Cardiac septum (tissue), 1 donor: Measurements from ENCODE around the gene PRSS36. TPM values are rescaled to one million over a fixed set of nuclear protein-coding genes. Genes with fewer than 3 reads are reported as not detected.
"Not testable (repeated sequence)": the region's sequence is repeated elsewhere in the genome, so short reads cannot be mapped to it uniquely, and the experiment has no call there.

ENCODE experiments used
- DNase-seq: peaks from one replicate; pipeline ENCODE4 v3.0.0-alpha.2; 2020; ENCODE audit warnings: low spot score
- intact Hi-C: fragments of 100-400 bp; cut with DNase I; formaldehyde crosslinking; loops from one replicate; pipeline ENCODE4 v1.14.0; 2022
- total RNA-seq: library from RNA; stranded (reverse); fragmentation: NEBNext Ultra II Directional; extraction: Animal tissue kit (Norgen Biotek cat#: 25700); gene quantifications from one replicate; pipeline ENCODE4 v1.2.1, GENCODE V29; 2021
- donor health status: DM: no; HTN: no; CAD: no.

Gene PRSS36
- total RNA-seq, 1 donor from 2014 or later: 1.1 TPM

DNA sequence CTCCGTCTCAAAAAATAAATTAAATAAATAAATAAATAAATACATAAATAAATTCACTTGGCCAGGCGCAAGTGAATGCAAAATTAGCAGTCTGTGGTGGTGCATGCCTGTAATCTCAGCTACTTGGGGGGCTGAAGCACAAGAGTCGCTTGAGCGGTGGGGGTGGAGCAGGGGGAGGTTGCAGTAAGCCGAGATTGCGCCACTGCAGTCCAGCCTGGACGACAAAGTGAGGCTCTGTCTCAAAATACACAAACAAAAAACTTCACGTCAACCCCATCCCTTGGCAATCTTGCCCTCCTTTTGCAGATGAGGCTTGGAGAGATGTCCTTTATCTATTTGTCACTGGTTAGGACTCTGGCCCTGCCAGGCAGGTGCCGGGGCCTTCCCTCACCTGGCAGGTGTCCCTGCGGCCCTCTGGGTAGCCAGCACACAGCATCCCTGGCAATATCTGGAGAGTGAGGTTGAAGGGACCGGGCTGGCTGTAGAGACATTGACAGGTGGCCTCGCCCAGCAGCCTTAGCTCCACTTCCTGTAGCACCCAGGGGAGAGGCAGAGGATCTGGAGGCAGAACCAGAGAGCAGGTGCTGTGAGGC is 4.4 kb downstream of the PRSS36 start:
- DNase-seq: no peak
- intact Hi-C loops: no loop called here

- DNase-seq, intact Hi-C loops: not testable (repeated sequence)
Observed at GRCh38 chr16:31144418-31144817, 5.4 kb downstream of the PRSS36 start.

- no peak for DNase-seq
- intact Hi-C loops: loop anchor here (2.0 kb wide), 3 partner anchors 31 to 69 kb away; partner anchors contain the start of genes FUS, ZNF646 and ZNF668
Observed at GRCh38 chr16:31143694-31144148, 6.1 kb downstream of the PRSS36 start.

- no peak for DNase-seq
- intact Hi-C loops: loop anchor here (2.0 kb wide), 3 partner anchors 30 to 68 kb away; partner anchors contain the start of genes FUS, ZNF646 and ZNF668
Observed at GRCh38 chr16:31143011-31143693, 6.7 kb downstream of the PRSS36 start.

DNA sequence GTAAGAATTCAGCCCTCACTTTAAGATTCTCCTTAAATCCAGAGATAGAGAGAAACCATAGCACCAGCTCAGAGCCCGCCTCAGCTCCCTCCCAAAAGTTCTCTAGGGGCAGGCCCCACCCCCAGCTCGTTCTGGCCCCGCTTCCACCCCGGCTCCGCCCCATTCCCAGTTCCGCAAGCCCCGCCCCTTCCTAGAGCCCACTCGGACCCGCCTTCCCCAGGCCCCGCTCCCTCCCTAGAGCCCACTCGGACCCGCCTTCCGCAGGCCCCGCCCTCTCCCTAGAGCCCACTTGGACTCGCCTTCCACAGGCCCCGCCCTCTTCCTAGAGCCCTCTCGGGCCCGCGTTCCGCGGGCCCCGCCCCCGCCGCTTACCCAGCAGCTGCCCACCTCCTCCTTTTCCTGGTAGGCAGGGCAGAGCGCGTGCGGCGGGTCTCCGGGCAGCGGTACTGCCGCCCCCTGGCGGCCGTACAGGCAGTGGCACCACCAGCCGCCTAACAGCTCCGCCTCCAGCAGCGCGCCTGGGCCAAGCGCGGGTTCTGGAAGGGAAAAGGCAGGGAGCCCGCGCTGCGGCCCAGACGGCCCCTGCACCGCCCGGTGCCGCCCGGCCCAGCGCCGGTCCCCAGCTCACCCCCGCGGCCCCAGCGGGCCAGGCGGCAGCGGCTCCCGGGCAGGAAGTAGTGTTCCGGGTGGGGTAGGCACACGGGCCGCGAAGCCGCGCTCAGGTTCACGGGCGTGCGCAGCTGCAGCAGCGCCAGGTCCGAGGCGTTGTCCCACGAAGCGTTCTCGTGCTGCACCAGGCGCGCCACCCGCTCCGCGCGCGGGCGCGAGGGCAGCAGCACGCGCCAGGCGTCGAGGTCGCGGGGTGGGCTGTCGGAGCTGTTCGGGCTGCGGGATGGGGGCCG is 7.5 kb downstream of the PRSS36 start:
- intact Hi-C loops: loop anchor here (1.0 to 2.0 kb wide), 4 partner anchors 30 to 157 kb away; partner anchors contain the start of genes FUS, HSD3B7, ZNF646 and ZNF668
- peak; percentile 99 for DNase-seq

GRCh38 chr16:31141489-31142108 is 8.3 kb downstream of the PRSS36 start:
- no peak for DNase-seq
- intact Hi-C loops: loop anchor here (1.0 to 2.0 kb wide), 4 partner anchors 29 to 156 kb away; partner anchors contain the start of genes FUS, HSD3B7, ZNF646 and ZNF668

- DNase-seq, intact Hi-C loops: not testable (repeated sequence)
Observed at GRCh38 chr16:31141071-31141469, 8.8 kb downstream of the PRSS36 start.

DNA sequence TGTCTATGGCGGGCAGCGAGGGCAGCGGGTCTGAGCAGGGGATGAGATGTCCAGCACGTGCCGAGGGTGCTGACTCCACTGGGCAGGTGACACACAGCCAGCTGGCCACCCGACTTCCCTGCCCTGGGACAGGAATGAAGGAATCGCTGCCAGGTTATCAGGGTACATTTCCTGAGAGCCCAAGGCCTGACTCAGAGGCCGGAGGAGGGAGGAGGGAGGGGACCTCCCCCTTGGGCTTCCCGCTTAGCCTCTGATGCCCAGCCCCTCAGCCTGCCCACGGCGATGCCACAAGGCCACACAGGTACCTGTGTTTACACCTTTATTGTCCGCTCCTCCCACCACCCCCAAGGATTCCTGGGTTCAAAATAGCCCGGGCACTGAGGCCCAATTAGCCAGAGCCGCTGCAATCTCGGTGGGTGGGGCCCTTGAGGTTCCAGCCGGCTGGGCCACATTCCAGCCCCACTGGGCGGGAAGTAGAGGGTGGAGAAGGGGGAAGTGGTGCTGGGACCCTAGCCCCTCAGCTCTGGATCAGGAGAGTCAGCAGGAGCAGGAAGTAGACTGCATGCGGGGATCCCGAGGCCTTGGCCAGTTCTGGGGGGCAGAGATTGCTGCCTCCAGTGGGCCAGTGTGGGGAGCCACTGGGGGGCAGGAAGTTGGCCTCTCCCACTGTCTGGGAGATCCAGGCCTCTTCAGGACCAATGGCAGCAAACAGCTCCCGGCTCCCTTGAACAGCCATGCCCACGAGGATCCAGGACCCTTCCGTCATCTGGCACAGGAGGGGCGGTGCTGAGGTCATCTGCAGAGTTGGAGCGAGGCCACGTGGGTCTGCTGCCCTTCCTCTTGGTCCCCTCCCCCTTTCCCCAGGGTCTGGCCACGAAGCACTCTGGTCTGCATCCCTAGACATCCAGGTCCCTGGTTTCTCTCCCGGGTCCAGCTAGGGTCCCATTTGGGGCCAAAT is 11.0 kb downstream of the PRSS36 start:
- intact Hi-C loops: no loop called here
- no peak for DNase-seq

GRCh38 chr16:31136822-31137499 is 12.9 kb downstream of the PRSS36 start:
- intact Hi-C loops, DNase-seq: not testable (repeated sequence)

DNA sequence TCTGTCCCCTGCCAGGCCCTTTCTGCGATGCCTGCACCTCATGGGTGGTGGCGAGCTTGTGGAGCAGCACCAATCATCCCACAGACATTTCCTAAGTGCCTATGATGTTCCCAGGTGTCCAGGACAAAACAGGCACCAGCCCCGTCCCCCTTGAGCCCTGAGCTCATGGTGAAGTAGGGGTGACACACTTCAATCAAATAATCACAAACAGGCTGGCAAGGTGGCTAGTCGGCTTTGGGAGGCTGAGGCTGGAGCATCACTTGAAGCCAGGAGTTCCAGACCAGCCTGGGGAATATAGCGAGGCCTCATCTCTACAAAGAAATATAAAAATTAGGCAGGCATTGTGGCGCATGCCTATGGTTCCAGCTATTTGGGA is 13.6 kb downstream of the PRSS36 start:
- intact Hi-C loops: no loop called here
- no peak for DNase-seq

- DNase-seq: no peak
- intact Hi-C loops: no loop called here
Observed at GRCh38 chr16:31135535-31136286, 14.2 kb downstream of the PRSS36 start, which contains the start of gene PRSS8. Gene PRSS8, minus strand, starts transcription at chr16:31135727. Its CDS starts 229 bp downstream, at chr16:31135498.

DNA sequence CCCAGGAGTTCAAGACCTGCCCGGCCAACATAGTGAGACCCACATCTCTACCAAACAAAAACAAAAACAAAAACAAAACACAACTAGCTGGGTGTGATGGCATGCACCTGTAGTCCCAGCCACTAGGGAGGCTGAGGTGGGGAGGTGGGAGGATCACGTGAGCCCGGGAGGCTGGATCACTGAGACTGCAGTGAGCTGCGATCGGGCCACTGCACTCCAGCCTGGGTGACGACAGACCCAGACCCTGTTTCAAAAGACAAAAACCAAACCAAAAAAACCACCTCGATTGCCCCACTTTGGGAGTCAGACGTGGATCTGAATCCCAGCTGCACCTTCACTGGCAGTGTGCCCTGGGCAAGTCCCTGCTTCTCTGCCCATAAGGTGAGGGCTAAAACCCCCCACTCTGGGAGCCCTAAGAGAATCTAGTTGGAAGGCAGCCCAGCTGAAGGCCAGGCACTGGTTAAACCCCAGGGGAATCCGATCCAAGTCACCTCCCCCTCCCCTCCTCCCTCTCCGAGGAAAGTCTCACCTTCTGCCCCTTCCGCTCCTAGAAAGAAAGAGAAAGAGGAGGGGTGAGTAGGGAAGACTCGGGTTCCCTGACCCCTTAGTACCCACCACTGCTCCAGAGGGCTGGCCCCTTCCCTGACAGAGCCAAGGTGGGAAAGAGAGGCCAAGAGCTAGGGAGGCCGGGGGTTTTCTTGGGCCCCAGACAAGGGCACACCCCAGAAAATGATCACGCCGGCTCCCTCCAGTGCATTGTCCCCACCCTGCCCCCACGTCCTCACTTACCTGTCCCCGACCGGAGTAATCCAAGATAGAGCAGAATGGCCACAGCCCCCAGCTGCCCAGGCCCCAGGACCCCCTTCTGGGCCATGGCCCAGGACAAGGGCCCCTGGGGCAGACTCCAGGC is 15.0 kb downstream of the PRSS36 start:
- intact Hi-C loops: no loop called here
- DNase-seq: no peak

- DNase-seq: no peak
- intact Hi-C loops: no loop called here
Observed at GRCh38 chr16:31134091-31134571, 15.7 kb downstream of the PRSS36 start.

- intact Hi-C loops: no loop called here
- no peak for DNase-seq
Observed at GRCh38 chr16:31133046-31133501, 16.8 kb downstream of the PRSS36 start.

DNA sequence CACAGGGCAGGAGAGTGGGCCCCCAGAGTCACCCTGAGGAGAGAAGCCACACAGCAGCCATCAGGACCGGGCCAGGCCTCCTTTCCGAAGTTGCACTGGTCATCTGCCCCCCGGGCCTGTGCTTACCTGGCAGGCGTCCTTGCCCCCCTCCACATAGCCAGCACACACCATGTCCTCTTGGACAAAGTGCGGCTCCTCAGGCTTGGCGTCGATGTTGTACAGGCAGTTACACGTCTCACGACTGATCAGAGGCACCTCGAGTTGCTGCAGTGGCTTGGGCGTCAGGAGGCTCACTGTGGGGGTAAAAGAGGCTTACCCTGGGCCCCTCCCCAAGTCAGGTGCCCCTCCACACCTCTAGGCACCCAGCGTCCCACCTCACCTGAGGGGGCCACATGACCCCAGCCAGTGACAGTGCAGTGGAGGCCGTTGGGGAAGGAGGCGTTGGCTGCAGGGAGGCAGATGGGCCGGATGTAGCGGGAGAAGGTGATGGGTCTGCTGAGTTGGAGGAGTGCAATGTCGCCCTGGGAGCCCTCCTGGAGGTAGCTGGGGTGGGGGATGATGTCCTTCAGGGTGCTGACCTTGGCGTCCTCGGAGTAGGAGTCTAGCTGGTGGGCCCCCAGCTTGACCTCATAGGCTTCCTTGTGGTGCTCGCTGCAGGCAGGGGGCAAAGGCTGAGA is 17.4 kb downstream of the PRSS36 start:
- DNase-seq: no peak
- intact Hi-C loops: no loop called here
